ENCODE measurements around the gene TMEM271.

Gene TMEM271, protein sequence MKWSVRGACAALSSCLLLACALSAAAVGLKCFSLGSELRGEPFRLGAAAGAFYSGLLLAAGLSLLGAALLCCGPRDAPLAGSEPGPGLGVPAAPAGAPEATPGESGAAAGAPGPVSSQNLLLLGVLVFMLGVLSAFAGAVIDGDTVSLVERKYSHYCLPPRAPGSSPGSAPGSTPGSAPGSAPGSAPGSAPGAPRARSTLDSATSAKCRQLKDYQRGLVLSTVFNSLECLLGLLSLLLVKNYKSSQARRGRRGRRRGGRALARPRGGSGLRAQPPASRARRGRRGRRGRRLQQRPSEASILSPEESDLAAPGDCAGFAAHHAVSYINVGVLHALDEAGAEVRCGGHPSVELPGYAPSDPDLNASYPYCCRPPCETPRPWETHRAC

GRCh38 chr4:576245-576821 lies at the start of gene TMEM271:
Gene TMEM271 (minus strand): TSS chr4:576295. CDS start chr4:576062, 233 bp downstream.
- TF ChIP-seq, protein P1, sequence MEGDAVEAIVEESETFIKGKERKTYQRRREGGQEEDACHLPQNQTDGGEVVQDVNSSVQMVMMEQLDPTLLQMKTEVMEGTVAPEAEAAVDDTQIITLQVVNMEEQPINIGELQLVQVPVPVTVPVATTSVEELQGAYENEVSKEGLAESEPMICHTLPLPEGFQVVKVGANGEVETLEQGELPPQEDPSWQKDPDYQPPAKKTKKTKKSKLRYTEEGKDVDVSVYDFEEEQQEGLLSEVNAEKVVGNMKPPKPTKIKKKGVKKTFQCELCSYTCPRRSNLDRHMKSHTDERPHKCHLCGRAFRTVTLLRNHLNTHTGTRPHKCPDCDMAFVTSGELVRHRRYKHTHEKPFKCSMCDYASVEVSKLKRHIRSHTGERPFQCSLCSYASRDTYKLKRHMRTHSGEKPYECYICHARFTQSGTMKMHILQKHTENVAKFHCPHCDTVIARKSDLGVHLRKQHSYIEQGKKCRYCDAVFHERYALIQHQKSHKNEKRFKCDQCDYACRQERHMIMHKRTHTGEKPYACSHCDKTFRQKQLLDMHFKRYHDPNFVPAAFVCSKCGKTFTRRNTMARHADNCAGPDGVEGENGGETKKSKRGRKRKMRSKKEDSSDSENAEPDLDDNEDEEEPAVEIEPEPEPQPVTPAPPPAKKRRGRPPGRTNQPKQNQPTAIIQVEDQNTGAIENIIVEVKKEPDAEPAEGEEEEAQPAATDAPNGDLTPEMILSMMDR (IDR thresholded peaks at IDR 0.05; ENCODE audit: extremely low read depth, missing control alignments), result no peak
- DNase-seq (ENCODE audit: low spot score), result no peak

GRCh38 chr4:625631-626161 lies 49.6 kb upstream of the TMEM271 start:
- TF ChIP-seq, protein P1 (IDR thresholded peaks at IDR 0.05; ENCODE audit: extremely low read depth, missing control alignments), result no peak
- no peak for DNase-seq (ENCODE audit: low spot score)

DNA sequence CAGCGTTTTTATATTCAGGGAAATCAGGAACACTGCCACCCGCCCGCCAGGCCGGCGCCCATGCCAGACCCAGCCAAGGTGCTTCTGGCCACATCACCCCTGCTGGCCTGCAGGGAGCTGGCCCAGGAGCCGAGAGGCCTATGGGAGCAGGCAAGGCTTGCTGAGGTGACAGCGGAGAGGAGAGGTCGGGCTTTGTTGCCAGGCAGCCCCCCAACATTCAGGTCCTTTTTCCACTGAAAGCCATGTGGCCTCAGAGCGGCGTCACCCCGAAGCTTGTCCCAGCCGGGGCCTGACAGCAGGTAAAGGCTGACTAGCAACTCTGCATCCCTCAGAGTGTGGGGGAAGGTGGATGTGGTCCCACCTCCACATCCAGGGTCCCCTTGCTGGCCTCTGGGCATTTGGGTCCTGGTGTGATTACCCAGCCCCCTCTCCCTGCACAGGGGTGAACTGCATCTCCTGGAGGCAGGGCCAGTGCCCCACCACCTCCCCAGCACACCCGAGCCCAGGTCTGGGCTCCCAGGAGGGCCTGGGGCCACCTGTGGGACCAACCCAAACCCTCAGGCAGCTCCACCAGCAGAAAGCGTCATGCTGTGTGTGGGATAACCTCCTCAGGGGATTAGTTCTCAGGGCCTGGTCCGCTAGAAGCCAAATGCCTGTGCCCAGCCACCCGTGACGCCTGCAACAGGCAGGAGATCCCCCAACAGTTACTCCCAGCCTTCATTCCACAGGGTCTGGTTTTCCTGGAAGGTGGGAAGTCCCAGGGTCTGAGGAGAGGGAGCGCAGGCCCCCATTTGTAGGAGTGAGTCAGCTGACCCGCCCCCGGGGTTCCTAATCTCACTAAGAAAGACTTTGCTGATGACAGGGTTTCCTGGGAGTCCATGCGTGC lies 48.9 kb upstream of the TMEM271 start, which contains the start of gene PDE6B:
Gene PDE6B, plus strand, starts transcription at position 869 of the 886 bp plus-strand sequence. CDS start 54 bp downstream, outside the sequence.
- DNase-seq (ENCODE audit: low spot score), result no peak
- TF ChIP-seq, protein P1 (IDR thresholded peaks at IDR 0.05; ENCODE audit: extremely low read depth, missing control alignments), result no peak

DNA sequence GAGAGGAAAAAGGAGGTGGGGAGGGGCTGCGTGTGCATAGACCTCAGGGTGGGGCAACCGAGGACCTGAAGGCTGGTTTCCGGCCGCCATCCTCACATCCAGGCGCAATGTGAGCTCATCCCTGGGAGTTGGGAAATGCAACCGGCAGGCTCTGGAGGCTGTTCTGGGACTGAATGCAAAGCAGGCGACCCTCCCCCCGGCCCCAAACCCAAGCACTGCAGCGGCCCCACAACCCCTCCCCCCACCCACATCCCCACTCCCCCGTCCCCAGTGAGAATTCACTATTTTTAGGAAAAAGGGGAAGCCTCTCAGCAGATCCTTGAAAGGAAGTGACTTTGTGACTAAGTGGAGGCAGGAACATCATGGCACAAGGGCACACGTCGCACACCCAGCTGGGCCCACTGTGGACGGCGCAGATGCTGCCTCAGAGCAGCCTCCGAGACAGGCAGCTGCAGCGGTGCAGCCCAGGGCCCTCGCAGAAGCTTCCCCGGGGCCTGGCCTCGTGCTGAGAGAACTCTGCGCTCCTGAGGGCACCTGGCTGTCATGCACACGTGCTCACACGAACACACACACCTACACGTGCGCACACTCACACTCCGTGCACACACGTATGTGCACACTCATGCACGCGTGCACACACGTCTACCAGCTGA lies 47.9 kb upstream of the TMEM271 start:
- DNase-seq (ENCODE audit: low spot score), result no peak
- TF ChIP-seq, protein P1 (IDR thresholded peaks at IDR 0.05; ENCODE audit: extremely low read depth, missing control alignments), result no peak

GRCh38 chr4:622996-623913 lies 47.2 kb upstream of the TMEM271 start:
- TF ChIP-seq, protein P1 (IDR thresholded peaks at IDR 0.05; ENCODE audit: extremely low read depth, missing control alignments), result no peak
- no peak for DNase-seq (ENCODE audit: low spot score)

Data from GM20000 (cell line).